ENCODE measurements around the gene MAP4K5. TPM values are rescaled to one million over a fixed set of nuclear protein-coding genes. Genes with fewer than 3 reads are reported as not detected.
"Not testable (repeated sequence)": the region's sequence is repeated elsewhere in the genome, so short reads cannot be mapped to it uniquely, and the experiment has no call there.

MAP4K5 gene
- total and polyA plus RNA-seq, 9 donors = 32.4 to 202 (median 63.8) TPM

- Histone ChIP-seq H3K27ac (no peak overlapping the region), H3K36me3 (no peaks in the 10 kb centered on the region), H3K4me3 (no peak overlapping the region), H3K27me3 (no peaks in the 10 kb centered on the region), H3K9me3 (no peaks in the 10 kb centered on the region), H3K4me1 (ENCODE audit: insufficient read depth) (peaks cover 3% of the 10 kb centered on the region)
- TF ChIP-seq POLR2A (IDR thresholded peaks at IDR 0.05) (no peak), CTCF (IDR thresholded peaks at IDR 0.05) (no peak), EP300 (IDR thresholded peaks at IDR 0.05) (no peak)
- intact Hi-C loops (cut with DNase I) = no loop called here
- no peak for DNase-seq
- 49 to 51% (median 51%) methylated on average over 5 of the region's 5 CpGs for WGBS, 3 donors
Observed at GRCh38 chr14:50520947-50521815, 11.2 kb downstream of the MAP4K5 start.

- Histone ChIP-seq H3K27ac (no peak overlapping the region), H3K4me1 (ENCODE audit: insufficient read depth) (peaks cover 2% of the 10 kb centered on the region), H3K9me3 (no peaks in the 10 kb centered on the region), H3K27me3 (no peaks in the 10 kb centered on the region), H3K4me3 (no peak overlapping the region), H3K36me3 (no peaks in the 10 kb centered on the region)
- DNase-seq = no peak
- intact Hi-C loops (cut with DNase I) = no loop called here
- 94 to 97% (median 97%) methylated on average over 2 of the region's 2 CpGs for WGBS, 3 donors
- TF ChIP-seq CTCF (IDR thresholded peaks at IDR 0.05) = no peak
- TF ChIP-seq EP300 (IDR thresholded peaks at IDR 0.05) = no peak
- TF ChIP-seq POLR2A (IDR thresholded peaks at IDR 0.05) = no peak
Observed at GRCh38 chr14:50516091-50516490, 16.3 kb downstream of the MAP4K5 start.

GRCh38 chr14:50512463-50512862 lies 19.9 kb downstream of the MAP4K5 start:
- Histone ChIP-seq H3K27me3 (no peaks in the 10 kb centered on the region), H3K27ac (no peak overlapping the region)

GRCh38 chr14:50510157-50510556 lies 22.2 kb downstream of the MAP4K5 start:
- TF ChIP-seq POLR2A (IDR thresholded peaks at IDR 0.05) (no peak), CTCF (IDR thresholded peaks at IDR 0.05) (no peak), EP300 (IDR thresholded peaks at IDR 0.05) (no peak)
- Histone ChIP-seq H3K27ac (no peak overlapping the region), H3K4me1 (ENCODE audit: insufficient read depth) (no peaks in the 10 kb centered on the region), H3K27me3 (no peaks in the 10 kb centered on the region), H3K9me3 (no peaks in the 10 kb centered on the region), H3K4me3 (no peak overlapping the region), H3K36me3 (no peaks in the 10 kb centered on the region)
- 91 to 92% (median 92%) methylated on average over 7 of the region's 7 CpGs for WGBS, 3 donors
- no peak for DNase-seq
- intact Hi-C loops (cut with DNase I) = no loop called here

More at GRCh38 chr14:50512463-50512862, 19.9 kb downstream of the MAP4K5 start:
- no peak for TF ChIP-seq EP300 (IDR thresholded peaks at IDR 0.05)
- TF ChIP-seq POLR2A (IDR thresholded peaks at IDR 0.05) = no peak
- TF ChIP-seq CTCF (IDR thresholded peaks at IDR 0.05) = no peak
- intact Hi-C loops (cut with DNase I) = no loop called here
- no peak overlapping the region for H3K4me3 ChIP-seq
- DNase-seq = no peak
- no peaks in the 10 kb centered on the region for H3K36me3 ChIP-seq
- peaks cover 1% of the 10 kb centered on the region for H3K4me1 ChIP-seq (ENCODE audit: insufficient read depth)
- no peaks in the 10 kb centered on the region for H3K9me3 ChIP-seq
- WGBS, 3 donors = 90 to 93% (median 91%) methylated on average over 4 of the region's 4 CpGs

- H3K36me3 ChIP-seq; H3K4me1 ChIP-seq (ENCODE audit: insufficient read depth); DNase-seq; H3K9me3 ChIP-seq; H3K27ac ChIP-seq; intact Hi-C loops (cut with DNase I); H3K4me3 ChIP-seq; H3K27me3 ChIP-seq: not testable (repeated sequence)
- WGBS, 3 donors = 96 to 100% (median 98%) methylated on average over 1 of the region's 1 CpG
Observed at GRCh38 chr14:50507078-50507477, 25.3 kb downstream of the MAP4K5 start.

Data from ovary (tissue), 9 donors.